CD14-positive monocyte (primary cell): Measurements from ENCODE around the gene TTLL13. TPM values are rescaled to one million over a fixed set of nuclear protein-coding genes. Genes with fewer than 3 reads are reported as not detected.

Source experiments
- DNase-seq, 3 donors: peaks; one replicate each; pipeline ENCODE4 v3.0.0-alpha.2; 2011 to 2022
- H2AFZ ChIP-seq: 2 replicates; pipeline ENCODE4 v1.6.0; 2012; ENCODE audit warnings: mild to moderate bottlenecking, low read depth, low read length, inconsistent platforms; ENCODE audit not compliant: insufficient read depth, poor library complexity, severe bottlenecking
- H3K27ac ChIP-seq, 2 donors: 1 replicate in 1 of 2; 2 replicates in 1 of 2; pipeline ENCODE4 v1.5.1; 2012 to 2013; ENCODE audit warnings: low read length in 2 of 2, control low read depth in 1 of 2, inconsistent platforms in 1 of 2, low read depth in 1 of 2, mild to moderate bottlenecking in 1 of 2
- H3K27me3 ChIP-seq, 2 donors: one replicate each; pipeline versions ENCODE4 v1.6.0 to v1.6.1; 2011 to 2013; ENCODE audit warnings: low read length in 2 of 2; ENCODE audit not compliant: control insufficient read depth in 2 of 2, insufficient read depth in 2 of 2
- H3K36me3 ChIP-seq, 2 donors: replicated peaks in 1 of 2; 1 replicate in 1 of 2; 2 replicates in 1 of 2; pipeline versions ENCODE4 v1.5.1 to v1.6.1; 2012 to 2013; ENCODE audit warnings: low read length in 2 of 2, control low read depth in 1 of 2, inconsistent platforms in 1 of 2, mild to moderate bottlenecking in 1 of 2; ENCODE audit not compliant: insufficient read depth in 2 of 2, control insufficient read depth in 1 of 2
- H3K4me1 ChIP-seq, 2 donors: 1 replicate in 1 of 2; 2 replicates in 1 of 2; pipeline versions ENCODE4 v1.5.1 to v1.6.1; 2012 to 2013; ENCODE audit warnings: low read length in 2 of 2, control low read depth in 1 of 2, inconsistent platforms in 1 of 2, mild to moderate bottlenecking in 1 of 2, moderate library complexity in 1 of 2; ENCODE audit not compliant: insufficient read depth in 2 of 2, control insufficient read depth in 1 of 2
- H3K4me2 ChIP-seq: replicated peaks from 2 replicates; pipeline ENCODE3; 2012; ENCODE audit warnings: low read length, moderate library complexity, mild to moderate bottlenecking; ENCODE audit not compliant: poor library complexity, severe bottlenecking; ENCODE audit errors: extremely low read depth
- H3K4me3 ChIP-seq, 3 experiments: fragments of 200-600 bp in 1 of 3; sonication (generic) in 1 of 3; replicated peaks in 1 of 3; 1 replicate in 2 of 3; 2 replicates in 1 of 3; pipeline ENCODE4 v1.5.1; 2011 to 2013; ENCODE audit warnings: low read length in 3 of 3, mild to moderate bottlenecking in 3 of 3, control low read depth in 2 of 3, low read depth in 2 of 3, inconsistent platforms in 1 of 3, moderate library complexity in 1 of 3
- H3K79me2 ChIP-seq: 2 replicates; pipeline ENCODE4 v1.6.0; 2012; ENCODE audit warnings: mild to moderate bottlenecking, control low read depth, inconsistent platforms, low read length, moderate library complexity; ENCODE audit not compliant: insufficient read depth
- H3K9ac ChIP-seq: 2 replicates; pipeline ENCODE4 v1.6.0; 2017; ENCODE audit warnings: low read length, mild to moderate bottlenecking; ENCODE audit not compliant: insufficient read depth, poor library complexity, severe bottlenecking
- H3K9me3 ChIP-seq, 2 donors: replicated peaks in 1 of 2; 1 replicate in 1 of 2; 2 replicates in 1 of 2; pipeline versions ENCODE4 v1.5.1 to v1.6.1; 2012 to 2013; ENCODE audit warnings: low read length in 2 of 2, control low read depth in 1 of 2; ENCODE audit not compliant: control insufficient read depth in 1 of 2, insufficient read depth in 1 of 2
- H4K20me1 ChIP-seq: 2 replicates; pipeline ENCODE4 v1.6.0; 2012; ENCODE audit warnings: mild to moderate bottlenecking, low read length, control low read depth, moderate library complexity; ENCODE audit not compliant: insufficient read depth
- H3K27ac Mint-ChIP-seq, 7 donors: one replicate each; pipeline ENCODE4 v1.8.0; 2020; ENCODE audit warnings: mild to moderate bottlenecking in 7 of 7, mixed read lengths in 7 of 7, moderate library complexity in 6 of 7, inconsistent platforms in 2 of 7
- H3K27me3 Mint-ChIP-seq, 3 donors: one replicate each; pipeline ENCODE4 v1.8.0; 2021 to 2022; ENCODE audit warnings: low read depth in 3 of 3, mild to moderate bottlenecking in 3 of 3, mixed read lengths in 3 of 3, moderate library complexity in 3 of 3, inconsistent platforms in 1 of 3
- H3K36me3 Mint-ChIP-seq, 2 donors: one replicate each; pipeline ENCODE4 v1.8.0; 2020; ENCODE audit warnings: mixed read lengths in 2 of 2, inconsistent platforms in 1 of 2, mild to moderate bottlenecking in 1 of 2
- H3K4me1 Mint-ChIP-seq: one replicate; pipeline ENCODE4 v1.8.0; 2020; ENCODE audit warnings: mild to moderate bottlenecking, mixed read lengths
- H3K4me3 Mint-ChIP-seq, 2 donors: one replicate each; pipeline ENCODE4 v1.8.0; 2020; ENCODE audit warnings: mild to moderate bottlenecking in 2 of 2, mixed read lengths in 2 of 2, moderate library complexity in 1 of 2
- H3K9me3 Mint-ChIP-seq, 7 donors: one replicate each; pipeline ENCODE4 v1.8.0; 2020 to 2022; ENCODE audit warnings: mixed read lengths in 7 of 7, mild to moderate bottlenecking in 6 of 7, moderate library complexity in 6 of 7, inconsistent platforms in 2 of 7
- CTCF ChIP-seq: fragments of 200-600 bp; IDR thresholded peaks from one replicate; pipeline ENCODE4 v1.8.0; 2022; ENCODE audit warnings: antibody characterized with exemption, mild to moderate bottlenecking
- WGBS: methylation state at CpG from one replicate; pipeline ENCODE4 v1.1.5; 2013; ENCODE audit warnings: missing lambda C conversion rate; ENCODE audit not compliant: insufficient coverage; 5-methylcytosine and 5-hydroxymethylcytosine counted together
- intact Hi-C, 2 donors: fragments of 100-400 bp; cut with micrococcal nuclease; formaldehyde crosslinking; loops; one replicate each; pipeline versions ENCODE4 v1.15.0 to v1.15.1; 2023
- polyA plus RNA-seq, 3 donors: library from polyadenylated mRNA; depleted of rRNA in 1 of 3; unstranded in 2 of 3; stranded (reverse) in 1 of 3; fragments of 300-500 nt in 2 of 3; fragments of >200 nt in 1 of 3; fragmentation: Illumina TruSeq in 2 of 3; gene quantifications; 1 replicate in 2 of 3; 2 replicates in 1 of 3; pipeline ENCODE4 v1.2.3, GENCODE V29; 2012 to 2021

TTLL13 gene
- polyA plus RNA-seq, 3 donors = 0.08 to 0.13 TPM; not detected in 1

- H3K4me1 ChIP-seq = peaks cover 35 to 64% of the 10 kb centered on the region in 2 donors
Measured at GRCh38 chr15:90209591-90209990, 39.8 kb upstream of the TTLL13 start.

GRCh38 chr15:90210593-90210992 lies 38.8 kb upstream of the TTLL13 start:
- peaks cover 0 to 2% (median 0%) of the 10 kb centered on the region in 3 donors for H3K27me3 Mint-ChIP-seq
- peaks cover 0 to 2% (median 0%) of the 10 kb centered on the region in 7 donors for H3K9me3 Mint-ChIP-seq
- Histone ChIP-seq H2AFZ (no peak overlapping the region), H3K36me3 (peaks cover 31 to 76% of the 10 kb centered on the region in 2 donors), H3K9ac (peak overlapping the region; percentile 2), H3K4me2 (no peak overlapping the region), H3K4me3 (no peak overlapping the region), H3K27me3 (no peaks in the 10 kb centered on the region), H4K20me1 (peaks cover 96% of the 10 kb centered on the region), H3K9me3 (no peaks in the 10 kb centered on the region), H3K27ac (peak overlapping the region in 1 of 2 donors; percentile 23), H3K4me1 (peaks cover 27 to 54% of the 10 kb centered on the region in 2 donors), H3K79me2 (peaks cover 87% of the 10 kb centered on the region)
- peaks cover 51 to 81% of the 10 kb centered on the region in 2 donors for H3K36me3 Mint-ChIP-seq
- no peak overlapping the region for H3K4me3 Mint-ChIP-seq
- H3K27ac Mint-ChIP-seq = peak overlapping the region in 4 of 7 donors; percentile 13 to 69 (median 38)
- H3K4me1 Mint-ChIP-seq = peaks cover 63% of the 10 kb centered on the region
- no peak for TF ChIP-seq CTCF
- intact Hi-C loops = no loop called here
- WGBS = 91% methylated on average over 8 of the region's 8 CpGs
- no peak for DNase-seq

More at GRCh38 chr15:90209591-90209990, 39.8 kb upstream of the TTLL13 start:
- no peaks in the 10 kb centered on the region for H3K27me3 ChIP-seq
- H3K27ac ChIP-seq = no peak overlapping the region
- Mint-ChIP-seq H3K27ac (peak overlapping the region in 2 of 7 donors; percentile 2 to 35), H3K9me3 (peaks cover 0 to 2% (median 0%) of the 10 kb centered on the region in 7 donors), H3K27me3 (peaks cover 0 to 2% (median 0%) of the 10 kb centered on the region in 3 donors), H3K36me3 (peaks cover 49 to 84% of the 10 kb centered on the region in 2 donors), H3K4me3 (no peak overlapping the region), H3K4me1 (peaks cover 70% of the 10 kb centered on the region)
- TF ChIP-seq CTCF = no peak
- H3K36me3 ChIP-seq = peaks cover 31 to 69% of the 10 kb centered on the region in 2 donors
- no peak overlapping the region for H3K4me3 ChIP-seq
- DNase-seq = no peak
- peaks cover 87% of the 10 kb centered on the region for H3K79me2 ChIP-seq
- no peak overlapping the region for H3K4me2 ChIP-seq
- intact Hi-C loops = loop anchor here in 1 of 2 donors (5.0 kb wide), 1 partner anchor 42 kb away; no protein-coding TSS in a partner anchor
- H3K9me3 ChIP-seq = no peaks in the 10 kb centered on the region
- no peak overlapping the region for H2AFZ ChIP-seq
- no peak overlapping the region for H3K9ac ChIP-seq
- H4K20me1 ChIP-seq = peaks cover 96% of the 10 kb centered on the region
- 34% methylated on average over 8 of the region's 9 CpGs for WGBS
